ENCODE results near the gene TTC23.

GRCh38 chr15:99295840-99296239 is 46.5 kb upstream of the TTC23 start:
- TF ChIP-seq POLR2A (IDR thresholded peaks at IDR 0.05) (no peak), CTCF (IDR thresholded peaks at IDR 0.05) (no peak)

Data from thyroid gland (tissue), 4 donors.